CD1c-positive myeloid dendritic cell (primary cell): ENCODE measurements around the gene IPO7.
A peak's percentile ranks its signal among the peaks of the same experiment; 100 is the strongest.
"Not testable (repeated sequence)": the region's sequence is repeated elsewhere in the genome, so short reads cannot be mapped to it uniquely, and the experiment has no call there.

Experiments
- DNase-seq: peaks from one replicate; pipeline ENCODE4 v3.0.0-alpha.2; 2016; ENCODE audit errors: extremely low spot score

IPO7 gene

DNA sequence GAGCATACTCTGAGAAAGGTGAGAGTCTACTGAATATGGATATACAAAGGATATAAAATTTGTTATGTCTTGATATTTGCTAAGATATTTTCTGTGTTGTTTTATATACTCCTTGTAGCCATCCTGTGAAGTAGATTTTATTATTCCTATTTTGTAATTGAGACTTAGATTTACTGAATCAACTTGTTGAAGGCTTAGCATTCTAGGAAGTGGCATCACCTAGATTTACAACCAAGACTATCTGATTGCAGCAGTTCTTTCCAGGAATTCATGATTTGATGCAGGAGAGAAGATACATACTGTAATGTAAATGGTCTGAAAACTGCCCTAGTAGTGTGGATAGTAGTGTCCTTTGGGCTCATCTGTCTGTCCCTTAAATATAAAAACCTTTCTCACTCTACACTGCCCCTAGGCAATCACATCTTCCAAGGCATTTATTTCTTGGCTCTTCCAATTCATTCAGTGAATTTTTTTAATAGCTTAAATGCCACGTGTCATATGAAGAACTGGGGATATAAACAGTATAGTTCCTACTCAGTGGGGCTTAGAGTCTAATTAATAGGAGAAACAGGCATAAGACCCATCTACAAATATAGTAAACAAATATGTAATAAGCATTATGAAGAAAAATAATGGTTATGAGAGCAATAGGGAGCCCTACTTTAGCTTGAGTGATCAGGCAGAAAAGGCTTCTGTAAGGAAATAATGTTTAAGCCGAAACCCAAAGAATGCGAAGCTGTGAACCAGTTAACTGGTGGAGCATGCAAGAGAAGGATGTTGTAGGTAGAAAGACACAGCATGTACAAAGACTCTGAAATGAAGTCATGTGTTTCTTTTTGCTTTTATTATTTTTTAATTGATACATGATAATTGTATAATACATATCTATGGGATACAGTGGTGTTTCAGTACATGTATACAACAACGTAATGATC, 13.6 kb downstream of the IPO7 start:
- DNase-seq = no peak

DNA sequence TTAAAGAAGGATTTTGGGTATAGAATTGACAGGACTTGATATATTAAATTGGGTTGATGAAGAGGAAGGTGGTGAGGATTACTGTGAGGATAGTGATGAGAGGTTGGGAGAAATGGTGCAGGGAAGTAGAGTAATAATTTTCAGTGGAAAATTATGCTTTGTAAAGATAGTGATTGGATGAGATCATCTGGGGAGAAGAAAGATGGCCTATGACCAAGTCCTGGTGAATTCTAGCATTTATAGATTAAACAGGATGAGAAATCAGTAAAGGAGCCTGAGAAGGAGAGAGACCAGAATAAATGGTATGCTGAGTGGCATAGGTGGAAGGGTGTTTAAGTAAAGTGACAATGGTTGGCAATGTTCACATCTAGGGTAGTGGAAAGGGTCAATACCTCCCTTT, 15.0 kb downstream of the IPO7 start:
- no peak for DNase-seq

DNA sequence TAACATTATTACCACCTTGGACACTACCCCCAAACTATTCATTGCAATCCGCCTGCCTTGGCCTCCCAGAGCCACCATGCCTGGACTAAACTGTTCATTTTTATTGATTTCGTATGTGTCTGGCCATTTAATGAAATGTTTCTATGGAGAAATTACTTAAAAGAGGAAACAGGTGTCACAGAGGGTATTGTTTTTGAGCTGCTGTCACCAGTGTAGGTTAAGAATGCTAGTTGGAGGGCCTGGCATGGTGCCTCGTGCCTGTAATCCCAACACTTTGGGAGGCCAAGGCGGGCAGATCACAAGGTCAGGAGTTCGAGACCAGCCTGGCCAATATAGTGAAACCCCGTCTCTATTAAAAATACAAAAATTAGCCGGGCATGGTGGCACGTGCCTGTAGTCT, 17.4 kb downstream of the IPO7 start:
- DNase-seq = not testable (repeated sequence)

DNA sequence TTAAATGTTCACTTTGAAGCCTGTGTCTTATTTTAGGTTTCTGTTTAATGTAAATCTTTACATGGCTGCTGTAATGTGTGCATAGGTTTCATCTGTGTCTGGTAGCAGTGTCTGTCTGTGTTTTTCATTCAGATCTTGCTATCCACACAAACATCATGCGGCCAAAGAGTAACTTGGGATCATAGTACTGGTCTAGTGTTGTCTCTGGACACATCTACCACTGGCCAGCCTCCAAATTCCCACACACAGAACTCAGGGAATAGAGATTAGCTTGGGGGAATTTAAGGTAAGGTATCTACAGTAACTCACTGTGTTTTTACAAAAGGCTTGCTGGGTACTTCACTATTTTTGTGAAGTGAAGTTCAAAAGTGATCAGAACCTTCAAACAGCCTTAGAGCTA, 44.3 kb downstream of the IPO7 start:
- no peak for DNase-seq

DNA sequence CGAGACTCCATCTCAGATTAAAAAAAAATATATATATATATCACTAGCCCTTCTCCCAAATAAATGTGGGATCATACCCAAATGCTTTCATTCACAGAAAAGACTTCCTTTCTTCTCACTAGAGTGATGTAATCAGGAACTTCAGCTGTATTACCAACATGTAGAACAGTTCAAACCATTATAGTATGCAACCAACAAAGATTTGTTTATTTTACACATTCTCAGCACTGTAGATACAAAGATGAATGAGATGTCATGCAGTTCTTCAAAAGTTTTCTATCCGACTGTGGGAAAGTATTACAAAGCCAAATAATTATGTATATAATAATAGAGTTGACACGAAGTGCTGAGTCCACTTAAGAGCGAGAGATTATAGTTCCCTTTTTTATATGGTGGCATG, 54.2 kb downstream of the IPO7 start:
- DNase-seq = no peak

DNA sequence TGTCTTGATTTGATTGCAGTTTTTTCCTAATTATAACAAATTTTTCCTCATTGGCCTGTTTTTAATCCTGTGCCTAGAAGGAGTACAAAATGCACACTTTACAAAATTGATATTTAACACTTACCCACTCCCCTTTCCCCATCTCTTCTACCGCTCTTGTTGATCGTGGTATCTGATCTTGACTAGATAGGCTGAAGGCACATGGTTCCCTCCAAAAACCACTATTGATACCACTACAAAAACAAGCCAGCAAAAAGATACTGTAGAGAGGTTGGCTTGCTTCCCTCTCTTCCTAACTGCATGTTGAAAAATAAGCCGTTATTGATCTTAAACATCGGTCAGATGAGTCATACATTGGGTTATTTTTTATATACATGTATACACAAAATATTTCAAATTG, 61.8 kb downstream of the IPO7 start:
- DNase-seq = no peak

DNA sequence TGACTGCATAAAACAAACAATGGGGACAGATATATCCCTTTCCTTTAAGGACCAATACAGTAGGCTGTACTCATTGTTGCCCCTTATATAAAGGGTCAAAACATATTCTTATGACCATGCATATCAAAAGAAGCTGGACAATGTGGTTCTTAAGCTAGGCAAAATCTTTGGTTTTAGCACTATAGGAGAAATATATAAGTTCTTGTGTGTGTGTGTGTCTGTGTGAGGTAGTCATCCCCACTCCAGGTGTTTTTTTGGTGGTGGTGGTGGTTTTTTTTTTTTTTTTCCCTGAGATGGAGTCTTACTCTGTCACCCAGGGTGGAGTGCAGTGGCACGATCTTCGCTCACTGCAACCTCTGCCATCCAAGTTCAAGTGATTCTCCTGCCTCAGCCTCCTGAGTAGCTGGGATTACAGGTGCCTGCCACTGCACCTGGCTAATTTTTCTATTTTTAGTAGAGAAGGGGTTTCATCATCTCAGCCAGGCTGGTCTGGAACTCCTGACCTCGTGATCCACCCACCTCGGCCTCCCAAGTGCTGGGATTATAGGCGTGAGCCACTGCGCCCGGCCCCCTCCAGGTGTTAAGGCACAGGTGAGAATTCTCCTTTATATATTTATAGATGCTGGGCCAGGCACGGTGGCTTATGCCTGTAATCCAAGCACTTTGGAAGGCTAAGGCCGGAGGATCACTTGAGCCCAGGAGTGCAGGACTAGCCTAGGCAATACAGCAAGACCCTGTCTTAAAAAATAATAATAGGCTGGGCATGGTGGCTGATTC, 64.3 kb downstream of the IPO7 start:
- DNase-seq = no peak

DNA sequence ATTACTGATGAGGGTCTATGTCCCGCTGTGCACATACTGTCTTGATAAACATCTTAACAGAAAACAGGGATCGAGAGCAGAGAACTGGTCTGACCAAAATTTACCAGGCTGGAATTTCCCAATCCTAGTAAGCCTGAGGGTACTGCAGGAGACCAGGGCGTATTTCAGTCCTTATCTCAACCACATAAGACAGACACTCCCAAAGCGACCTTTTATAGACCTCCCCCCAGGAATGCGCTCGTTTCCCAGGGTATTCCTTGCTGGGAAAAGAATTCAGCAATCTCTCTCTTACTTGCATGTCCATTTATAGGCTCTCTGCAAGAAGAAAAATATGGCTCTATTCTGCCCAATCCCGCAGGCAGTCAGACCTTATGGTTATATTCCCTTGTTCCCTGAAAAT, 67.6 kb downstream of the IPO7 start:
- not testable (repeated sequence) for DNase-seq

DNA sequence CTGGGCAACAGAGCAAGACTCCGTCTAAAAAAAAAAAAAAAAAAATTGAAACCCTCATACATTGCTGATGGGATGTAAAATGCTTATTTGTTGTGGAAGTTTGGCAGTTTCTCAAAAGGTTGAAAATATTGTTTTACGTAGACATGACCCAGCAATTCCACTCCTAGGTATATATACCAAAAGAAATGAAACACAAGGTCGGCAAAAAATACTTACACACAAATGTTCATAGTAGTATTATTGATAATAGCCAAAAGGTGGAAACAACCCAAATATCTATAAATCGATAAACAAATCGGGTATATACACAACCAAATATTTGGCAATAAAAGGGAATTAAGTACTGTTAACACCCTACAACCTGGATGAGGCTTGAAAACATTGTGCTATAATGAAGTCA, 71.3 kb downstream of the IPO7 start:
- no peak for DNase-seq

DNA sequence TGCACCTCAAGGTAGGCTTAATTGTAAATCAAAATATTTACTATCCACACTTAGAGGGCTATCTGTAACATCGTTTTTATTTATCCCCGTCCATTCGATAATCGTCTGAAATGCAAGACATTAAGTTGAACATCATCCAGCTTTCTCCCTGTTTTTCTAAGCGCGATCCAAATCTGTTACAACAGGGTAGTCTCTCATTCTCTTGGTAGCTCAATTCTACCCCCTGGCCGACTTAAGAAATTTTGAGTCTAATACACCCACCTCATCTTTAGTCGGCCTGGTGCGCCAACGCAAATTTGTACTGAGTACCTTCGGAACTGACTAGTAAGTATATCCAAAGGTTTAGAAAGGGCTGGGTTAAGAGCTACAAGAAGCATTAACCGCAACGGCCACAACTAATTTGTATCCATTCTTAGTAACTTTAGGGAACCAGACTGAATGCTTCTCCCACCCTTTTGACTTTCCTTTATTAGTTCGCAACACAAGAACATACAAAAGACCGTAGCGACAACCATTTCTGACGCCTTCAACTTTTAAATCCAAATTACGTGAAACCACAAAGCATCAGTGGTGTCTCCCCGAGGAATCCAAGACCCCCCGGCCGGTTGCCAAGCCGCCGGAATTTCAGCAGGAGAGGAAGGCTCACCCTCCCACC, 75.3 kb downstream of the IPO7 start:
- DNase-seq = peak; percentile 66

DNA sequence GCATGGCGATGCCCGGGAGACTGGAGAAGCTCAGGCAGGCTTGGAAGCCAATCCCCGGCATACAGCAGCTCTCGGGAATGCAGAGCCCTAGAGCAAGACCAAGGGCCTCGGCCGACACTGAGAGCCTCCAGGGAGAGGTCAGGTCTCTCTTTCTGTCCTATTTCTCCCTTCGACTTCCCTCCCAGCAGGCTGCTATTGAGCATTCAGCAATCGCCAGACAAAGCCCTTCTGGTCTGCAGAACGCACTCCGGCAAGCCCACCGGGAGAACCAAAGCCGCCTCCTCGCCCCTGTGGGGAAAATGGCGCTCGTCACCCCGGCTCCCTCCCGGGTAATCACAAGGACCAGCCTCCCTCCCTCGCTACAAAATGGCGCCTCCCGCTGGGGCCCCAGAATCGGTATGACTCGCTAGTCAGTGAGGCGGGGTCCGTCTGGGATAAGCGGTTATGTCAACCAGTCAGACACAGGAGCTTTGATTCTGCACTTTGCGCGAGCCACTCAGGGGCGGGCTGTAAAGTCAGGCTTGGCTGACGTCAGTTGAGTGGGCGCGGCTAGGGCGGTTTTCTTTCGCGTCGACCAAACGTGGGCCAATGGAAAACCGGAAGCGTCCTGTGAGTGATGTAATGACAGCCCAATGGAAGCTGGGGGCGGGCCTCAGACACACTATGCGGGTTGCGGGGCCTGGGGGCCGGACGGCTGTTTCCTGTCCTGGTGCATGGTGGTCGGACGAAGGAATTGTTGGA, 76.0 kb downstream of the IPO7 start, which contains the start of gene ZNF143:
Gene ZNF143 (plus strand): TSS at position 691 of the 741 bp plus-strand sequence. CDS start 10,297 bp downstream, outside the sequence.
- DNase-seq = peak; percentile 100

DNA sequence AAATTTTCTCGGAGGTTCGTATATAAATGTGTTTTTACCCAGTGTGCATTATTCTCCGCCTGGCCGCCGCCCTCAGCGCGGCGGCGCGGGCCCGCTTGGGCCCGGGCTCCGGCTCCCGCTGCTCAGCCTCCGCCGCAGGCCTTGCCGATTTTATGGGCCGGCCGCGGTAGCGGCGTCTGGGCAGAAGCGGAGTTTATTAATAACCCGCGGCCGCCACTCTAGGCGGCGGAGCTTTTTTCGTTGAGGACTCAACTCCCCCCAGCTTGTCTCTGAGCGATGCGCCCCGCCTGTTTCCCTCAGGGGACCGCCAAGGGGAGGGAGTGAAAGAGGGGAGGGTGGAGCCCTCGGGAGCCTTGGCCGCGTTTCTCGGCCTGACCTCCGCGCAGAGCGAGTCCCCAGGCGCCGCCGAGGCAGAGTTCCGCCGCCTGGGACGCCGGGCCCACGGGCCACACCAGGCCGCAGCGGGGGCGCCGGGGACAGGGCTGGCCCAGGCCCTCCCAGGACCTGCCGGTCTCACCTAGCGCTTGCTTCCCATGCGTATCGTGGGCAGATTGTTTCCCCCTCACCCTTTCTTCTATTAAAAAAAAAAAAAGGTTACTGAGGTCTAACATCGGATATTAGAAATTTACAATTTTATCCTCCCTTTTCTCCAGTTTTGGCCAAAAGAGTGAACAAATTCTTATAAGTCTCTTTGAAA, 76.8 kb downstream of the IPO7 start:
- no peak for DNase-seq

DNA sequence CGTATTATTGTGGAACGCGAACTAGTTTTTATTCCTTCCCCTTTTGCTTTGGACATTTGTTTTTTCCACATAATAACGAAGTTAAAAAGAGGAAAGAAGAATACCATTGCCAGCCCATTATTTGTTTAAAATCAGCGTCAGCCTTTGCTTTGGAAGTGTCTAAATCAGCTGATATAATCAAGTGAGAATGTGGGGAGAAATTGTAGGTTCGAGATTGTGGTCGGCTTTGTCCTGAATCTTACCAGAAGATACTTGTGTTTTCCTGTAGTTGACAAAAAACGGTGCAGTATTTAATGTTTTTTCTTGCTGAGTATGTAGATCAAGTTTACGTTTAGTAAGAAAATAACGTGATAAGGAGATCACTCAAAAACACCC, 77.3 kb downstream of the IPO7 start:
- peak; percentile 81 for DNase-seq

DNA sequence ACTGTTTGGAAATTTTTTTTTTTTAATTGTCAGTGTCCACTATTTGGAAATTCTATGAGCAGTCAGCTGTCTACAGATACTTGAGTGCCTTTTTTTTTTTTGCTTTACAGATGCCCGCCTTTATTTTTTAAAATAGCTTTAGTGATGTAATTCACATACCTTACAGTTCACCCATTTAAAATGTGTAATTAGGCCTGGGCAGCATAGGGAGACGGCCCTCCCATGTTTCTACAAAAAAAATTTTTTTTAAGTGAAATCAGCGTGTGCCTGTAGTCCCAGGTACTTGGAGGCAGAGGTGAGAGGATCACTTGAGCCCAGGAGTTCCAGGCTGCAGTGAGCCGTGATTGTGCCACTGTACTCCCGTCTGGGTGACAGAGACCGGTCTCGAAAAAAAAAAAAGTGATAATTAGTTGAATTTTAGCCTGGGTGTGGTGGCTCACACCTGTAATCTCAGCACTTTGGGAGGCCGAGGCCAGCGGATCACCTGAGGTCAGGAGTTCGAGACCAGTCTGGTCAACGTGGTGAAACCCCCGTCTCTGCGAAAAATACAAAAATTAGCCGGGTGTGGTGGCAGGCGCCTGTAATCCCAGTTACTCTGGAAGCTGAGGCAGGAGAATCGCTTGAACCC, 77.8 kb downstream of the IPO7 start:
- DNase-seq = no peak

DNA sequence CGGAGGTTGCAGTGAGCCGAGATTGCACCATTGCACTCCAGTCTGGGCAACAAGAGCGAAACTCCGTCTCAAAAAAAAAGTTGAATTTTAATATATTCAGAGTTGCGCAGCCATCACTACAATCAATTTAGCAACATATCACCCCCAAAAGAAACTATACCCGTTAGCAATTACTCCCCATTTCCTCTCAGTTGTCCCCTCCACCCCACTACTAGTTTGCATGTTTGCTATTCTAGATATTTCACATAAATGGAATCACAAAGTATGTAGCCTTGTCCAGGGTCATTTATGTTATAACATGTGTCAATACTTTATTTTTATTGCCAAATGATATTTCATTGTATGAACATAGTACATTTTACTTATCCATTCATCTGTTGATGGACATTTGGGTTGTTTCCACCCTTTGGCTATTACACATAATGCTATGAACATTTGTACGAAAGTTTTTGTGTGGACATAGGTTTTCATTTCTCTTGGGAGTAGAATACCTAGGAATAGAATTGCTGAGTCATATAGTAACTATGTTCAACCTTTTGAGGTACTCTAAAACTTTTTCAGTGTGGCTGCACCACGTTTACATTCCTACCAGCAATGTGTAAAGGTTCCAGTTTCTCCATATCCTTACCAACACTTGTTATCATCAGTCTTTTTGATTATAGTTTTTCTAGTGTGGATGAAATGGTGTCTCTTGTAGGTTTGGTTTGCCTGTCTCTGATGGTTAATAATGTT, 78.5 kb downstream of the IPO7 start:
- DNase-seq = no peak

DNA sequence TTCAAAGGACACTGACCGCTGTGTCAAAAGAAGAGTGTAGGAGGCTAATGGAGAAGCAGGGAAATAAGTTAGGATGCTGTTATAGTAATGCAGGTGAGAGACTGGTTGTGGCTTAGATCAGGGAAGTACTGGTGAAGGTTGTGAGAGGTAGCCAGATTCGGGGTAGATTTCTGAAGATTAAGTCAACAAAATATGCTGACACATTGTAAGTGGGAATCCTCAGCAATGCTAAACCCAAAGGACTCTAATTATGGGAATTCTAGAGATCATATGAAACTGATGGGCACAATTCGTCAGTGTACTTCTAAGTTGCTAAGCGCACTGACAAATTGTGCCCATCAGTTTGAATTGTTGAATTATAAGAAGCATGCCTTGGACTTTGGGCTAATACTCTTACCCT, 86.3 kb downstream of the IPO7 start:
- DNase-seq = no peak

DNA sequence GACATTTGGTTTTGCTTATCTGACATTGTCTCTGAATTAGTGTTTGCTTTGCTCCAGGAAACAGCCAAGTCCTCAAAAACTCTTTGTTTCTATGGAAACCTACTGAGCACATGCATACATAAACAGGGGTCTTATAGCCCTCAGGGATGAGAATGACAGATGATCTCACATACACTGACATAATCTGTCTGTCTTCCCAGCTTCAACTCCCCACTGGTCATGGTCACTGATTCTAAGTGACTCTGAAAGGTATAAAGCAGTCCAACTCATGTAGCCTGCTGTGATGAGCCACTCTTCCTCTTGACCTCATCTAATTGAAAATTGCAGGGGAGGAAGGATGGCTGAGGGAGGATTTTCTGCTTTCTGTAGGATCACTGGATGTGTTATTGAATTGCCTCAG, 89.0 kb downstream of the IPO7 start:
- no peak for DNase-seq

DNA sequence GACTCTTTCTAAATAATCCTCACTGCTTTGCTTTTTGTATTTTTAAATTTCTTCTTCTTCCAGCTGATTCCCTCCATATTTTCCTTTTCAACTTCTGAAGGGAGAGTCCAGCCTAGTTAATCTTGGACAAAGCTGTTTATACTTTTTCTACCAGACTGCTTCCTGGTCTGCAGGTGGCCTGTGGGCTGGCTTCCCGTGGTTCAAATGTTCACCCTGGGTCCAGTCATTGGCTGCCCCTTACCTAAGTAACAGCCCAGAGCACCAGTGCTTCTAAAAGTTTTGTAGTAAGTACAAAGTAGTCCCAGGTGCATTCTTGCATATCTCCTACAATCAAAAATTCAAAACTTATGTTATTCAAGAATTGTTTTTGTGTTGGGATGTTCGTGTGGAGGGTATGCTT, 95.4 kb downstream of the IPO7 start:
- DNase-seq = no peak

DNA sequence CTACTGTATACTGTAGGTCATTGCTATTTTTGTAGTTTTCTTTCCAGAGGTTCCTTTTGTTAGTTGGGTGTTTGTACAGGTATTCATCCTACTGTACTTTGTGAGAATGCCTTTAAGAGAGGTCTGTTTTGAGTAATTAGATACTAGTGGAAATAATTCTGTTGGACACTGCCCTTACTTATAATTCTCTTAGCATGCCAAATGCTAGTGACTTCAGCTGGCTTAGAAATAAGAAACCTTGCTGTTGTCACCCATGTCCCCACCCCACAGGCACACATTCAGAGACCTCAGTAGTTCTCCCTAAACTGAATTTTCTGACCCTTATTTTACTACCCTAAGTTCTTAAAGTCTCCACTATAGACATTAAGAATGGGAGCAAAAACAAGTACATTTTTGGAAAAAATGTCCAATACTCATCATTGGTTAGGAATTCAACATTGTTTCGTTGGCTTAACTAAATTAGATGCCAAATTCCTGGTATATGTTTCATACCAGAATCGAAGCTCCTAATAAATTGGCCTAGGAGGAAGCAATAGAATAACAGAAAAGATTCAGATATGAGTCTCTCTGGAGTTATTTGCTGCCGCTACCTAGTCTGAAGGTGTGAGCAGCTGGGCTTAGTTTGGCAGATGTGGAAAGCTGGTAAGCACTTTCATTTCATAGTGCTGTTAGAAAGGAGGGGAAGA, 104.8 kb downstream of the IPO7 start:
- DNase-seq = no peak
